K562 (cell line): ENCODE results near the gene TMEM181. TPM values are rescaled to one million over a fixed set of nuclear protein-coding genes. Genes with fewer than 3 reads are reported as not detected.

Source experiments
- ATAC-seq: fragments of 200-7000 bp; cut with Tn5 transposase; 3 replicates; pipeline ENCODE4 v1.9.1; 2020; ENCODE audit warnings: moderate library complexity
- BruUV-seq: library from RNA; stranded (reverse); fragments of 400-500 nt; replicated peaks from 2 replicates; lab custom pipeline; 2021; lab: Mats Ljungman, UMichigan
- CTCF ChIA-PET: fragments of 300-600 bp; formaldehyde crosslinking; extraction: SDS; loops from one replicate; lab custom pipeline; 2021; ENCODE audit warnings: low intra/inter-chr PET ratio; lab: Yijun Ruan, JAX
- POLR2A ChIA-PET: fragments of 300-600, 350-650 bp; sonication (Branson Sonifier 250); formaldehyde crosslinking; extraction: SDS; loops from one replicate; lab custom pipeline; 2021; ENCODE audit warnings: antibody characterized with exemption, inconsistent platforms; lab: Yijun Ruan, JAX
- DNase-seq, 4 experiments: peaks; one replicate each; pipeline versions ENCODE4 v3.0.0 to v3.0.0-alpha.2; 2011 to 2018; ENCODE audit warnings: low spot score in 3 of 4, mixed read lengths in 3 of 4; ENCODE audit errors: extremely low read depth in 1 of 4
- FAIRE-seq: peaks from 2 replicates; lab custom pipeline; 2011; peaks lifted over from hg19 to GRCh38; lab: Jason Lieb, UNC
- H2AFZ ChIP-seq: 2 replicates; pipeline ENCODE4 v1.6.0; 2011; ENCODE audit warnings: low read depth, low read length, control low read depth, inconsistent platforms
- H3K27ac ChIP-seq: fragments of 200-600 bp; 3 replicates; pipeline ENCODE4 v1.8.0; 2011; ENCODE audit warnings: low read depth, mild to moderate bottlenecking, control low read depth, inconsistent platforms, low read length, moderate library complexity, mixed read lengths; ENCODE audit errors: extremely low read depth
- H3K27me3 ChIP-seq, 2 experiments: fragments of 300-600 bp in 1 of 2; 2 replicates in 1 of 2; 3 replicates in 1 of 2; pipeline versions ENCODE4 v1.6.0 to v1.8.0; 2011; ENCODE audit warnings: inconsistent platforms in 2 of 2, low read length in 2 of 2, mild to moderate bottlenecking in 1 of 2, mixed read lengths in 1 of 2, moderate library complexity in 1 of 2; ENCODE audit not compliant: control insufficient read depth in 2 of 2, insufficient read depth in 2 of 2
- H3K36me3 ChIP-seq: fragments of 300-600 bp; 3 replicates; pipeline ENCODE4 v1.8.0; 2011; ENCODE audit warnings: mild to moderate bottlenecking, low read length, inconsistent platforms; ENCODE audit not compliant: control insufficient read depth, insufficient read depth
- H3K4me1 ChIP-seq, 2 experiments: fragments of 200-600 bp in 1 of 2; replicated peaks in 1 of 2; 2 replicates in 1 of 2; 3 replicates in 1 of 2; pipeline versions ENCODE4 v1.5.1 to v1.8.0; 2011; ENCODE audit warnings: inconsistent platforms in 2 of 2, low read length in 2 of 2, mild to moderate bottlenecking in 1 of 2, mixed read lengths in 1 of 2, moderate library complexity in 1 of 2; ENCODE audit not compliant: control insufficient read depth in 2 of 2, insufficient read depth in 2 of 2
- H3K4me2 ChIP-seq: 2 replicates; pipeline ENCODE4 v1.6.1; 2011; ENCODE audit warnings: low read length, control low read depth, inconsistent platforms, mixed read lengths; ENCODE audit not compliant: insufficient read depth
- H3K4me3 ChIP-seq: fragments of 200-600 bp; sonication (generic), shearing (Covaris generic); 2 replicates; pipeline ENCODE4 v1.5.1; 2016; ENCODE audit warnings: control low read depth, inconsistent platforms
- H3K79me2 ChIP-seq: fragments of 200-600 bp; 3 replicates; pipeline ENCODE4 v1.8.0; 2011; ENCODE audit warnings: low read length, inconsistent platforms; ENCODE audit not compliant: control insufficient read depth, insufficient read depth
- H3K9ac ChIP-seq, 2 experiments: 2 replicates each; pipeline versions ENCODE4 v1.6.0 to v1.6.1; 2011; ENCODE audit warnings: low read depth in 2 of 2, low read length in 2 of 2, control low read depth in 1 of 2, inconsistent platforms in 1 of 2, mild to moderate bottlenecking in 1 of 2, mixed read lengths in 1 of 2; ENCODE audit not compliant: insufficient read depth in 1 of 2
- H3K9me1 ChIP-seq: one replicate; pipeline ENCODE4 v1.6.0; 2011; ENCODE audit warnings: inconsistent platforms, mild to moderate bottlenecking, low read length, moderate library complexity; ENCODE audit not compliant: control insufficient read depth, insufficient read depth
- H3K9me3 ChIP-seq: replicated peaks from 2 replicates; pipeline ENCODE4 v1.5.1; 2011; ENCODE audit warnings: low read depth, low read length, inconsistent platforms; ENCODE audit not compliant: control insufficient read depth, insufficient read depth
- H4K20me1 ChIP-seq: replicated peaks from 2 replicates; pipeline ENCODE4 v1.6.1; 2011; ENCODE audit warnings: low read length, inconsistent platforms, mixed read lengths; ENCODE audit not compliant: control insufficient read depth, insufficient read depth
- BHLHE40 ChIP-seq: IDR thresholded peaks from 2 replicates; pipeline ENCODE4 v1.6.1; 2011; ENCODE audit warnings: low read length, improper control_type of control experiment
- CBFB ChIP-seq: sonication (generic); formaldehyde crosslinking; IDR thresholded peaks from 2 replicates; pipeline ENCODE4 v1.4.0; 2020; ENCODE audit warnings: mild to moderate bottlenecking, missing genetic modification reagents
- FOSL1 ChIP-seq: fragments of 200-800 bp; sonication (Bioruptor generic); conservative IDR thresholded peaks from 2 replicates; pipeline ENCODE4 v1.6.1; 2016; ENCODE audit warnings: missing genetic modification characterization, missing compliant biosample characterization
- GATA2 ChIP-seq: sonication (generic); formaldehyde crosslinking; IDR thresholded peaks from 2 replicates; pipeline ENCODE4 v1.4.0; 2020; ENCODE audit warnings: mild to moderate bottlenecking, missing genetic modification reagents
- L3MBTL2 ChIP-seq: fragments of 450-650 bp; IDR thresholded peaks from 2 replicates; pipeline ENCODE4 v1.6.1; 2016; ENCODE audit warnings: mild to moderate bottlenecking, moderate library complexity
- MBD2 ChIP-seq: sonication (generic); IDR thresholded peaks from 2 replicates; pipeline ENCODE4 v1.6.1; 2016; ENCODE audit warnings: low read depth, borderline replicate concordance
- MYC ChIP-seq, 2 experiments: fragments of 250-450 bp in 1 of 2; sonication (Bioruptor Pico) in 1 of 2; IDR thresholded peaks; 2 replicates each; pipeline versions ENCODE4 v1.5.1 to v1.6.1; 2012 to 2021; ENCODE audit warnings: low read depth in 2 of 2, borderline replicate concordance in 1 of 2, improper control_type of control experiment in 1 of 2, low read length in 1 of 2, mild to moderate bottlenecking in 1 of 2, moderate library complexity in 1 of 2
- SMARCA4 ChIP-seq: fragments of 450-650 bp; IDR thresholded peaks from 2 replicates; pipeline ENCODE4 v1.6.1; 2016
- SPI1 ChIP-seq: IDR thresholded peaks from 2 replicates; pipeline ENCODE4 v1.6.1; 2011; ENCODE audit warnings: low read depth, low read length, control low read depth, borderline replicate concordance
- TFAP4 ChIP-seq: sonication (generic); formaldehyde crosslinking; IDR thresholded peaks from 2 replicates; pipeline ENCODE4 v1.8.0; 2022; ENCODE audit warnings: missing genetic modification reagents, mild to moderate bottlenecking, moderate library complexity, borderline replicate concordance
- ZNF232 ChIP-seq: sonication (generic); formaldehyde crosslinking; IDR thresholded peaks from 2 replicates; pipeline ENCODE4 v1.8.0; 2022; ENCODE audit warnings: mild to moderate bottlenecking, missing genetic modification reagents
- WGBS: fragments of 100-300 bp; shearing (Covaris generic); methylation state at CpG from one replicate; pipeline ENCODE4 v1.1.6; 2016; ENCODE audit warnings: low coverage, mixed read lengths; ENCODE audit not compliant: insufficient coverage; ENCODE audit errors: missing lambda C conversion rate; 5-methylcytosine and 5-hydroxymethylcytosine counted together
- in situ Hi-C: fragments of 300-500 bp; cut with MboI; formaldehyde crosslinking; loops from 4 replicates; pipeline ENCODE4 v1.15.0; 2018; ENCODE audit warnings: inconsistent platforms, mixed read lengths
- intact Hi-C: fragments of 100-400 bp; cut with micrococcal nuclease; formaldehyde crosslinking; loops from 2 replicates; pipeline ENCODE4 v1.14.2; 2022
- polyA plus RNA-seq, 8 experiments: library from polyadenylated mRNA; depleted of rRNA in 4 of 8; stranded (reverse) in 5 of 8; unstranded in 3 of 8; fragments of >200 nt; fragmentation: Nextera tagmentation in 2 of 8; fragmentation: Illumina TruSeq in 1 of 8; extraction: Ambion mirVana in 2 of 8; extraction: Trizol in 1 of 8; gene quantifications; 2 replicates each; pipeline versions ENCODE4 v1.2.1 to v1.2.3, GENCODE V29; 2011 to 2014; ENCODE audit warnings: inconsistent platforms in 1 of 8, missing spikeins in 1 of 8
- total RNA-seq, 7 experiments: library from RNA; depleted of rRNA in 6 of 7; stranded (reverse); fragments of >200 nt in 6 of 7; fragmentation: Illumina TruSeq in 2 of 7; extraction: Trizol in 2 of 7; gene quantifications; 2 replicates each; pipeline versions ENCODE4 v1.2.1 to v1.2.3, GENCODE V29; 2011 to 2021; ENCODE audit warnings: low replicate concordance in 1 of 7
- TF ChIP-seq, protein P1 (sequence below): sonication (generic); formaldehyde crosslinking; IDR thresholded peaks from 2 replicates; pipeline ENCODE4 v1.8.0; 2022; ENCODE audit warnings: mild to moderate bottlenecking, missing genetic modification reagents
- TF ChIP-seq, protein P2 (sequence below): sonication (generic); formaldehyde crosslinking; IDR thresholded peaks from 2 replicates; pipeline ENCODE4 v1.8.0; 2022; ENCODE audit warnings: mild to moderate bottlenecking, missing genetic modification reagents
- TF ChIP-seq, protein P3 (sequence below), 2 experiments: fragments of 450-650 bp; conservative IDR thresholded peaks; 2 replicates each; pipeline ENCODE4 v1.6.1; 2017; ENCODE audit warnings: mild to moderate bottlenecking in 2 of 2, moderate library complexity in 2 of 2

The TMEM181 gene
- total and polyA plus RNA-seq, 9 of the 15 experiments (the other 6 are each of a cell fraction or from before 2014, with no cell fraction given), result 5.6 to 27.2 (median 19.9) TPM

DNA sequence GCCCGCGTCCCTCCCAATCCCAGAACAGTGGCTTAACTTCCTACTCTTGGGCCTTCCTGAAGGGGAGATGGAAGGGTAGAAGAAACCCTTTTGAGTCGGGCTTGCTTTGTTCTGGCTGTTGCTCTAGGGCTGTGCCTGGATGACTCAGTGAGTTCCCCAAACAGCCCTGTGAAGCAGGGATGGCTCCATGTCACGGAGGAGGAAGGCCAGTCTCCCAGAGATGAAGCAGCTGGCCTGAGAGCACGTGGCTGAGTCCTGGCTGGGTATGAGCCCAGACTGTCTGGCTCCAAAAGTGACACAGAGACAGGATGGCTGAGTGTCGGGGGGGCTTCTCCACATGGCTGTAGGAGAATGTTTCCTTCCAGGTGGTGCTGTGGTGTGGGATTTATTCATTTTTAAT, 94.6 kb downstream of the TMEM181 start:
- Histone ChIP-seq H3K4me1 (peaks cover 3% of the 10 kb centered on the region in 2 experiments; a peak in 2 of 5 replicates), H3K4me3 (no peak overlapping the region), H3K9me3 (no peaks in the 10 kb centered on the region), H2AFZ (0 out of 2 replicates have a peak overlapping the region, but pooled peaks have one; percentile 9), H3K9me1 (no peaks in the 10 kb centered on the region), H3K79me2 (no peaks in the 10 kb centered on the region), H3K36me3 (no peaks in the 10 kb centered on the region), H3K27me3 (peaks cover 47 to 58% of the 10 kb centered on the region in 2 experiments), H3K27ac (no peak overlapping the region), H4K20me1 (0 out of 2 replicates have a peak, but pooled peaks cover 3% of the 10 kb centered on the region), H3K4me2 (no peak overlapping the region), H3K9ac (no peak overlapping the region; a peak in 1 of 4 replicates)
- ChIA-PET CTCF (no interaction called here), POLR2A (interaction anchor here (1.0 to 1.3 kb wide), 2 partner anchors 9 to 10 kb away, joined by 4 read pairs; partner anchors contain the start of gene DYNLT1)
- ATAC-seq (peak; percentile 40; the same call in 1 of the 3 replicates), FAIRE-seq (no peak), DNase-seq (peak in 1 of 4 experiments; percentile 43)
- intact Hi-C loops, result no loop called here
- no TSS peak for BruUV-seq
- WGBS, result 9% methylated on average over 6 of the region's 6 CpGs
- in situ Hi-C loops, result no loop called here
- TF ChIP-seq FOSL1, result peak; percentile 55; the same call in 1 of the 2 replicates
- TF ChIP-seq GATA2 (CRISPR knock-in tag), result 0 out of 2 replicates have a peak, but pooled peaks have one; percentile 13
- TF ChIP-seq CBFB (CRISPR knock-in tag), result 0 out of 2 replicates have a peak, but pooled peaks have one; percentile 27
- no peak for TF ChIP-seq ZNF232
- no peak for TF ChIP-seq SMARCA4
- TF ChIP-seq, protein P1, sequence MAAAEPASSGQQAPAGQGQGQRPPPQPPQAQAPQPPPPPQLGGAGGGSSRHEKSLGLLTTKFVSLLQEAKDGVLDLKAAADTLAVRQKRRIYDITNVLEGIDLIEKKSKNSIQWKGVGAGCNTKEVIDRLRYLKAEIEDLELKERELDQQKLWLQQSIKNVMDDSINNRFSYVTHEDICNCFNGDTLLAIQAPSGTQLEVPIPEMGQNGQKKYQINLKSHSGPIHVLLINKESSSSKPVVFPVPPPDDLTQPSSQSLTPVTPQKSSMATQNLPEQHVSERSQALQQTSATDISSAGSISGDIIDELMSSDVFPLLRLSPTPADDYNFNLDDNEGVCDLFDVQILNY (CRISPR knock-in tag), result no peak
- peak; percentile 42; the same call in 1 of the 2 replicates for TF ChIP-seq TFAP4 (CRISPR knock-in tag)
- 0 out of 2 replicates have a peak, but pooled peaks have one; percentile 45 for TF ChIP-seq BHLHE40
- TF ChIP-seq SPI1, result 0 out of 2 replicates have a peak, but pooled peaks have one; percentile 18
- no peak for TF ChIP-seq MBD2
- TF ChIP-seq, protein P2, sequence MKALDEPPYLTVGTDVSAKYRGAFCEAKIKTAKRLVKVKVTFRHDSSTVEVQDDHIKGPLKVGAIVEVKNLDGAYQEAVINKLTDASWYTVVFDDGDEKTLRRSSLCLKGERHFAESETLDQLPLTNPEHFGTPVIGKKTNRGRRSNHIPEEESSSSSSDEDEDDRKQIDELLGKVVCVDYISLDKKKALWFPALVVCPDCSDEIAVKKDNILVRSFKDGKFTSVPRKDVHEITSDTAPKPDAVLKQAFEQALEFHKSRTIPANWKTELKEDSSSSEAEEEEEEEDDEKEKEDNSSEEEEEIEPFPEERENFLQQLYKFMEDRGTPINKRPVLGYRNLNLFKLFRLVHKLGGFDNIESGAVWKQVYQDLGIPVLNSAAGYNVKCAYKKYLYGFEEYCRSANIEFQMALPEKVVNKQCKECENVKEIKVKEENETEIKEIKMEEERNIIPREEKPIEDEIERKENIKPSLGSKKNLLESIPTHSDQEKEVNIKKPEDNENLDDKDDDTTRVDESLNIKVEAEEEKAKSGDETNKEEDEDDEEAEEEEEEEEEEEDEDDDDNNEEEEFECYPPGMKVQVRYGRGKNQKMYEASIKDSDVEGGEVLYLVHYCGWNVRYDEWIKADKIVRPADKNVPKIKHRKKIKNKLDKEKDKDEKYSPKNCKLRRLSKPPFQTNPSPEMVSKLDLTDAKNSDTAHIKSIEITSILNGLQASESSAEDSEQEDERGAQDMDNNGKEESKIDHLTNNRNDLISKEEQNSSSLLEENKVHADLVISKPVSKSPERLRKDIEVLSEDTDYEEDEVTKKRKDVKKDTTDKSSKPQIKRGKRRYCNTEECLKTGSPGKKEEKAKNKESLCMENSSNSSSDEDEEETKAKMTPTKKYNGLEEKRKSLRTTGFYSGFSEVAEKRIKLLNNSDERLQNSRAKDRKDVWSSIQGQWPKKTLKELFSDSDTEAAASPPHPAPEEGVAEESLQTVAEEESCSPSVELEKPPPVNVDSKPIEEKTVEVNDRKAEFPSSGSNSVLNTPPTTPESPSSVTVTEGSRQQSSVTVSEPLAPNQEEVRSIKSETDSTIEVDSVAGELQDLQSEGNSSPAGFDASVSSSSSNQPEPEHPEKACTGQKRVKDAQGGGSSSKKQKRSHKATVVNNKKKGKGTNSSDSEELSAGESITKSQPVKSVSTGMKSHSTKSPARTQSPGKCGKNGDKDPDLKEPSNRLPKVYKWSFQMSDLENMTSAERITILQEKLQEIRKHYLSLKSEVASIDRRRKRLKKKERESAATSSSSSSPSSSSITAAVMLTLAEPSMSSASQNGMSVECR (CRISPR knock-in tag), result no peak
- TF ChIP-seq, protein P3, sequence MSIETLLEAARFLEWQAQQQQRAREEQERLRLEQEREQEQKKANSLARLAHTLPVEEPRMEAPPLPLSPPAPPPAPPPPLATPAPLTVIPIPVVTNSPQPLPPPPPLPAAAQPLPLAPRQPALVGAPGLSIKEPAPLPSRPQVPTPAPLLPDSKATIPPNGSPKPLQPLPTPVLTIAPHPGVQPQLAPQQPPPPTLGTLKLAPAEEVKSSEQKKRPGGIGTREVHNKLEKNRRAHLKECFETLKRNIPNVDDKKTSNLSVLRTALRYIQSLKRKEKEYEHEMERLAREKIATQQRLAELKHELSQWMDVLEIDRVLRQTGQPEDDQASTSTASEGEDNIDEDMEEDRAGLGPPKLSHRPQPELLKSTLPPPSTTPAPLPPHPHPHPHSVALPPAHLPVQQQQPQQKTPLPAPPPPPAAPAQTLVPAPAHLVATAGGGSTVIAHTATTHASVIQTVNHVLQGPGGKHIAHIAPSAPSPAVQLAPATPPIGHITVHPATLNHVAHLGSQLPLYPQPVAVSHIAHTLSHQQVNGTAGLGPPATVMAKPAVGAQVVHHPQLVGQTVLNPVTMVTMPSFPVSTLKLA (conservative IDR thresholded peaks at IDR 0.05), result peak in 1 of 2 experiments; percentile 42; a peak in 1 of 4 replicates
- TF ChIP-seq L3MBTL2, result peak; percentile 71
- peak; percentile 58; the same call in 1 of the 2 replicates for TF ChIP-seq MYC (IDR thresholded peaks at IDR 0.05; ENCODE audit: low read depth, low read length)
- TF ChIP-seq MYC (CRISPR knock-in tag; IDR thresholded peaks at IDR 0.05; ENCODE audit: borderline replicate concordance, low read depth), result no peak
